Neuron (in vitro differentiated cells): ENCODE results near the gene PGAP3.
A peak's percentile ranks its signal among the peaks of the same experiment; 100 is the strongest.

Experiments used
- H2AFZ ChIP-seq: one replicate; pipeline ENCODE4 v1.6.1; 2013; ENCODE audit warnings: low read depth, mild to moderate bottlenecking, inconsistent platforms, low read length, moderate library complexity
- H3K27me3 ChIP-seq: one replicate; pipeline ENCODE4 v1.6.1; 2013; ENCODE audit warnings: low read length; ENCODE audit not compliant: insufficient read depth
- H3K36me3 ChIP-seq: one replicate; pipeline ENCODE4 v1.6.1; 2013; ENCODE audit warnings: low read length; ENCODE audit not compliant: insufficient read depth
- H3K4me1 ChIP-seq: one replicate; pipeline ENCODE4 v1.6.1; 2013; ENCODE audit warnings: low read length; ENCODE audit not compliant: insufficient read depth
- H3K4me3 ChIP-seq: 2 replicates; pipeline ENCODE4 v1.5.1; 2013; ENCODE audit warnings: mild to moderate bottlenecking, low read length, moderate library complexity
- H3K9me3 ChIP-seq: one replicate; pipeline ENCODE4 v1.6.1; 2013; ENCODE audit warnings: low read length

Gene PGAP3

GRCh38 chr17:39709319-39709997 is 21.6 kb upstream of the PGAP3 start:
- no peak overlapping the region for H2AFZ ChIP-seq
- H3K4me1 ChIP-seq = no peaks in the 10 kb centered on the region
- H3K27me3 ChIP-seq = no peaks in the 10 kb centered on the region
- no peak overlapping the region for H3K4me3 ChIP-seq
- H3K9me3 ChIP-seq = no peaks in the 10 kb centered on the region
- peaks cover 62% of the 10 kb centered on the region for H3K36me3 ChIP-seq

- H3K4me3 ChIP-seq = no peak overlapping the region
- no peaks in the 10 kb centered on the region for H3K9me3 ChIP-seq
- H3K36me3 ChIP-seq = peaks cover 54% of the 10 kb centered on the region
- peaks cover 8% of the 10 kb centered on the region for H3K4me1 ChIP-seq
- H3K27me3 ChIP-seq = no peaks in the 10 kb centered on the region
- H2AFZ ChIP-seq = no peak overlapping the region
These were observed 19.1 kb upstream of the PGAP3 start for GRCh38 chr17:39706921-39707337.

GRCh38 chr17:39706383-39706782 is 18.5 kb upstream of the PGAP3 start:
- Histone ChIP-seq H2AFZ (no peak overlapping the region), H3K27me3 (no peaks in the 10 kb centered on the region)

GRCh38 chr17:39705786-39706348 is 18.0 kb upstream of the PGAP3 start:
- peaks cover 47% of the 10 kb centered on the region for H3K36me3 ChIP-seq
- no peak overlapping the region for H2AFZ ChIP-seq
- H3K27me3 ChIP-seq = no peaks in the 10 kb centered on the region
- H3K4me1 ChIP-seq = peaks cover 18% of the 10 kb centered on the region
- no peak overlapping the region for H3K4me3 ChIP-seq
- H3K9me3 ChIP-seq = no peaks in the 10 kb centered on the region

More at GRCh38 chr17:39706383-39706782, 18.5 kb upstream of the PGAP3 start:
- H3K4me3 ChIP-seq = no peak overlapping the region
- peaks cover 13% of the 10 kb centered on the region for H3K4me1 ChIP-seq
- H3K9me3 ChIP-seq = no peaks in the 10 kb centered on the region
- H3K36me3 ChIP-seq = peaks cover 48% of the 10 kb centered on the region

- no peaks in the 10 kb centered on the region for H3K9me3 ChIP-seq
These were observed 17.1 kb upstream of the PGAP3 start for GRCh38 chr17:39704821-39705551.

DNA sequence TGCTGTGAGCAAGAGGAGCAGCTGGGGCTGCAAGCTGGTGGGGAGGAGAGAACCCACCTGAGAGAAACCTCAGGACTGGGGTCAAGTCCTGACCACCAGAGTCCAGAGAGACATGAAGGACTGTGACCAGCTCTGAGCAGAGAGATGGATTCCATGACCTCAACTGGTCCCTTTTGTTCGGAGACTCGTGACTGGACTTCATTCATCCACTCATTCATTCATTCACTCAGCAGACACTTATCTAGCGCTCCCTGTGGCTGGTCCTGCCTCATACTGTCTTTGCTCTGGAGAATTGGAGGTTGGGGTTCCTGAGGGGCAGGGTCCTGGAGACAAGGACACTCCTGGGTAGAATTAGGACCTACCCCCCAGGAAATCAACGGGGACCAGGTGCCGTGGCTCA is 16.1 kb upstream of the PGAP3 start:
- Histone ChIP-seq H3K4me3 (no peak overlapping the region), H3K36me3 (peaks cover 28% of the 10 kb centered on the region), H2AFZ (no peak overlapping the region), H3K9me3 (no peaks in the 10 kb centered on the region), H3K4me1 (peaks cover 28% of the 10 kb centered on the region), H3K27me3 (no peaks in the 10 kb centered on the region)

More at GRCh38 chr17:39704821-39705551, 17.1 kb upstream of the PGAP3 start:
- H2AFZ ChIP-seq = no peak overlapping the region
- H3K4me3 ChIP-seq = no peak overlapping the region
- peaks cover 21% of the 10 kb centered on the region for H3K4me1 ChIP-seq
- no peaks in the 10 kb centered on the region for H3K27me3 ChIP-seq
- peaks cover 39% of the 10 kb centered on the region for H3K36me3 ChIP-seq

- Histone ChIP-seq H2AFZ (no peak overlapping the region), H3K9me3 (no peaks in the 10 kb centered on the region), H3K4me1 (peaks cover 28% of the 10 kb centered on the region), H3K36me3 (peaks cover 22% of the 10 kb centered on the region), H3K27me3 (no peaks in the 10 kb centered on the region), H3K4me3 (no peak overlapping the region)
These were observed 15.3 kb upstream of the PGAP3 start for GRCh38 chr17:39702901-39703893.

DNA sequence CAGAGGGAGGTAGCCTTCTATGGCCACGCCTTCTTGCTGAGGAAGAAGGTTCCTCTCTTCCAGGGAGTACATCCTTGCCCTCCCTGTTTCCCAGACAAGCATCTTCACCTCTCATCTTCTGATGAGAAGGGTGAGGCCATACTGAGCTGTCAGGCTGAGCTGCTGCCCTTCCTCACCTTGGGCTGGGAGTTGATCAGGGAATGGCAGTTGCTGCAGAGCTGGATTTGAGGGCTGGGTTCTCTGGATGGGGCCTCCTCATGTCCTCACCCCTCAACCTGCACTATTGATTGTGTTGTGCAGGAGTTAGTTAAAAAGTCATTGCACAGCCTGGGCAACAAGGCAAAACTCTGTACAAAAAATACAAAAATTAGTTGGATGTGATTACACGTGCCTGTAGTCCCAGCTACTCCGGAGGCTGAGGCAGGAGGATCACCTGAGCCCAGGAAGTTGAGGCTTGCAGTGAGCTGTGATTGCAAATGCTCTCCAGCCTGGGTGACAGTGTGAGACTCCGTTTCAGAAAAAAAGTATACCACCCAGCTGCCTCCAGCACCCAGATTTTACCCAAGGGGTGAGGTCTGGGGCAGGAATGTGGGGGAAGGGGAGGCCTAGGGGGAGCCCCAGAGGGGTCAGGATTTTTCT is 14.0 kb upstream of the PGAP3 start:
- Histone ChIP-seq H3K9me3 (no peaks in the 10 kb centered on the region), H2AFZ (no peak overlapping the region), H3K27me3 (no peaks in the 10 kb centered on the region), H3K36me3 (peaks cover 11% of the 10 kb centered on the region), H3K4me1 (peaks cover 28% of the 10 kb centered on the region), H3K4me3 (peak overlapping the region; percentile 77)

GRCh38 chr17:39701012-39701783 is 13.3 kb upstream of the PGAP3 start:
- Histone ChIP-seq H3K36me3 (peaks cover 6% of the 10 kb centered on the region), H3K4me3 (peak overlapping the region; percentile 77), H2AFZ (no peak overlapping the region), H3K9me3 (no peaks in the 10 kb centered on the region), H3K4me1 (peaks cover 32% of the 10 kb centered on the region), H3K27me3 (no peaks in the 10 kb centered on the region)

- peak overlapping the region; percentile 17 for H2AFZ ChIP-seq
- H3K36me3 ChIP-seq = peaks cover 6% of the 10 kb centered on the region
- H3K4me3 ChIP-seq = peak overlapping the region; percentile 77
- H3K4me1 ChIP-seq = peaks cover 39% of the 10 kb centered on the region
- no peaks in the 10 kb centered on the region for H3K9me3 ChIP-seq
- H3K27me3 ChIP-seq = no peaks in the 10 kb centered on the region
These were observed 12.5 kb upstream of the PGAP3 start for GRCh38 chr17:39700148-39700987.

GRCh38 chr17:39699818-39700147 is 11.9 kb upstream of the PGAP3 start, which contains the start of gene ERBB2:
ERBB2 (plus strand) TSS chr17:39700064; CDS start chr17:39700239, 175 bp downstream.
- H3K4me3 ChIP-seq = peak within 1 kb of the TSS; percentile 77
- H2AFZ ChIP-seq = peak within 1 kb of the TSS; percentile 17
- H3K4me1 ChIP-seq = peaks cover 45% of the 10 kb centered on the region
- H3K36me3 ChIP-seq = peaks cover 6% of the 10 kb centered on the region
- no peaks in the 10 kb centered on the region for H3K27me3 ChIP-seq
- no peaks in the 10 kb centered on the region for H3K9me3 ChIP-seq
